Left lobe of liver (tissue), 2 donors: Measurements from ENCODE around the gene NEDD1. TPM values are rescaled to one million over a fixed set of nuclear protein-coding genes. Genes with fewer than 3 reads are reported as not detected.

Source experiments
- ATAC-seq: fragments of 200-7000 bp; cut with Tn5 transposase; one replicate; pipeline ENCODE4 v1.9.1; 2020; ENCODE audit warnings: mild to moderate bottlenecking, moderate library complexity
- DNase-seq: peaks from one replicate; pipeline ENCODE4 v3.0.0-alpha.2; 2020; ENCODE audit warnings: low spot score
- total RNA-seq: library from RNA; stranded (reverse); gene quantifications from one replicate; pipeline ENCODE4 v1.2.1, GENCODE V29; 2021
- donor health status: DM: no; HTN: no; CAD: no; lungs with moderate emphysema.
- donor health status: DM: no; HTN: yes; CAD: no.

The NEDD1 gene
- 3.1 TPM for total RNA-seq

GRCh38 chr12:96906849-96907670 lies at the start of gene NEDD1:
TSS of gene NEDD1 (plus strand) at chr12:96907257. CDS start at chr12:96909760, 2,503 bp downstream.
- DNase-seq, result peak; percentile 86
- ATAC-seq, result peak; percentile 95

GRCh38 chr12:96858162-96858561 lies 48.9 kb upstream of the NEDD1 start:
- DNase-seq, result no peak
- no peak for ATAC-seq

GRCh38 chr12:96861656-96862055 lies 45.4 kb upstream of the NEDD1 start:
- DNase-seq, result no peak
- no peak for ATAC-seq

- ATAC-seq, result no peak
- no peak for DNase-seq
Observed at GRCh38 chr12:96862326-96862725, 44.7 kb upstream of the NEDD1 start.

GRCh38 chr12:96864335-96864734 lies 42.7 kb upstream of the NEDD1 start:
- no peak for ATAC-seq
- no peak for DNase-seq

GRCh38 chr12:96866801-96867590 lies 40.1 kb upstream of the NEDD1 start:
- DNase-seq, result no peak
- no peak for ATAC-seq

- DNase-seq, result no peak
- no peak for ATAC-seq
Observed at GRCh38 chr12:96870946-96871345, 36.1 kb upstream of the NEDD1 start.

GRCh38 chr12:96872961-96873360 lies 34.1 kb upstream of the NEDD1 start:
- ATAC-seq (no peak), DNase-seq (no peak)

GRCh38 chr12:96874211-96874610 lies 32.8 kb upstream of the NEDD1 start:
- no peak for ATAC-seq
- no peak for DNase-seq

- ATAC-seq (no peak), DNase-seq (no peak)
Observed at GRCh38 chr12:96876966-96877365, 30.1 kb upstream of the NEDD1 start.

- DNase-seq, result no peak
- no peak for ATAC-seq
Observed at GRCh38 chr12:96878704-96879103, 28.4 kb upstream of the NEDD1 start.

- DNase-seq, result no peak
- ATAC-seq, result no peak
Observed at GRCh38 chr12:96879301-96879700, 27.8 kb upstream of the NEDD1 start.

- ATAC-seq, result no peak
- DNase-seq, result no peak
Observed at GRCh38 chr12:96880220-96880619, 26.8 kb upstream of the NEDD1 start.

- no peak for ATAC-seq
- no peak for DNase-seq
Observed at GRCh38 chr12:96881608-96882007, 25.4 kb upstream of the NEDD1 start.

GRCh38 chr12:96882862-96883261 lies 24.2 kb upstream of the NEDD1 start:
- DNase-seq, result no peak
- no peak for ATAC-seq

GRCh38 chr12:96883571-96883970 lies 23.5 kb upstream of the NEDD1 start:
- ATAC-seq, result no peak
- DNase-seq, result no peak

- no peak for DNase-seq
- no peak for ATAC-seq
Observed at GRCh38 chr12:96886998-96887677, 19.9 kb upstream of the NEDD1 start.

GRCh38 chr12:96889273-96889933 lies 17.7 kb upstream of the NEDD1 start:
- DNase-seq (no peak), ATAC-seq (no peak)

GRCh38 chr12:96890331-96890730 lies 16.7 kb upstream of the NEDD1 start:
- DNase-seq (no peak), ATAC-seq (no peak)

GRCh38 chr12:96892104-96892503 lies 15.0 kb upstream of the NEDD1 start:
- ATAC-seq, result no peak
- no peak for DNase-seq

GRCh38 chr12:96897421-96897820 lies 9.6 kb upstream of the NEDD1 start:
- DNase-seq, result no peak
- ATAC-seq, result no peak
